ENCODE measurements around the gene POP5. TPM values are rescaled to one million over a fixed set of nuclear protein-coding genes. Genes with fewer than 3 reads are reported as not detected.

The POP5 gene
- total and polyA plus RNA-seq, 2 experiments from 2014 or later = 52.4 to 140 TPM

- Histone ChIP-seq H3K4me1 (ENCODE audit: insufficient read depth) (peaks cover 5% of the 10 kb centered on the region), H3K4me3 (peak overlapping the region; percentile 76), H3F3A (replicated peaks; ENCODE audit: low read depth) (peaks cover 20% of the 10 kb centered on the region), H3K79me2 (replicated peaks; ENCODE audit: insufficient read depth) (peaks cover 10% of the 10 kb centered on the region; the same call in 1 of the 2 replicates), H3K27me3 (ENCODE audit: insufficient read depth) (peaks cover 13% of the 10 kb centered on the region; the same call in 1 of the 2 replicates), H2AFZ (peak overlapping the region; percentile 44; the same call in 1 of the 2 replicates), H3K4me2 (peak overlapping the region; percentile 80), H3K36me3 (ENCODE audit: insufficient read depth) (peaks cover 19% of the 10 kb centered on the region), H4K20me1 (replicated peaks; ENCODE audit: insufficient read depth) (no peaks in the 10 kb centered on the region; the same call in 1 of the 2 replicates), H3K9me2 (ENCODE audit: insufficient read depth) (no peaks in the 10 kb centered on the region), H3K27ac (ENCODE audit: low read depth) (no peak overlapping the region)
- H3K27ac Mint-ChIP-seq = no peak overlapping the region
- TF ChIP-seq CREB1 (CRISPR knock-in tag; IDR thresholded peaks at IDR 0.05; ENCODE audit: low read depth) (peak; percentile 63), STAT1 (IDR thresholded peaks at IDR 0.05; ENCODE audit: unreplicated experiment) (no peak)
- H3K4me3 Mint-ChIP-seq = peak overlapping the region; percentile 100
- H3K36me3 Mint-ChIP-seq (ENCODE audit: low read depth) = peaks cover 36% of the 10 kb centered on the region
- H3K9me3 Mint-ChIP-seq = no peaks in the 10 kb centered on the region
- peaks cover 24% of the 10 kb centered on the region for H3K27me3 Mint-ChIP-seq (ENCODE audit: insufficient read depth, low read depth, poor library complexity)
- ATAC-seq (no peak), DNase-seq (ENCODE audit: low spot score) (no peak)
- H3K4me1 Mint-ChIP-seq = peaks cover 11% of the 10 kb centered on the region
These were observed 796 bp upstream of the POP5 start for GRCh38 chr12:120581998-120582397.

GRCh38 chr12:120579179-120579578 is 2.0 kb downstream of the POP5 start:
- Histone ChIP-seq H3K4me2 (no peak overlapping the region), H4K20me1 (replicated peaks; ENCODE audit: insufficient read depth) (no peaks in the 10 kb centered on the region; the same call in none of the 2 replicates), H3F3A (replicated peaks; ENCODE audit: low read depth) (peaks cover 31% of the 10 kb centered on the region), H3K36me3 (ENCODE audit: insufficient read depth) (peaks cover 44% of the 10 kb centered on the region), H2AFZ (no peak overlapping the region), H3K4me3 (no peak overlapping the region), H3K79me2 (replicated peaks; ENCODE audit: insufficient read depth) (peaks cover 10% of the 10 kb centered on the region; the same call in 1 of the 2 replicates), H3K4me1 (ENCODE audit: insufficient read depth) (peaks cover 5% of the 10 kb centered on the region), H3K27me3 (ENCODE audit: insufficient read depth) (peaks cover 5% of the 10 kb centered on the region; the same call in 1 of the 2 replicates), H3K27ac (ENCODE audit: low read depth) (no peak overlapping the region), H3K9me2 (ENCODE audit: insufficient read depth) (no peaks in the 10 kb centered on the region)
- Mint-ChIP-seq H3K36me3 (ENCODE audit: low read depth) (peaks cover 64% of the 10 kb centered on the region), H3K4me3 (no peak overlapping the region), H3K4me1 (peaks cover 11% of the 10 kb centered on the region; the same call in 2 of the 3 replicates), H3K27ac (no peak overlapping the region), H3K27me3 (ENCODE audit: insufficient read depth, low read depth, poor library complexity) (peaks cover 17% of the 10 kb centered on the region), H3K9me3 (no peaks in the 10 kb centered on the region)
- ATAC-seq (no peak), DNase-seq (ENCODE audit: low spot score) (no peak)
- no peak for TF ChIP-seq JUNB (IDR thresholded peaks at IDR 0.05; ENCODE audit: unreplicated experiment)
- TF ChIP-seq CREB1 (CRISPR knock-in tag; IDR thresholded peaks at IDR 0.05; ENCODE audit: low read depth) = no peak
- no peak for TF ChIP-seq ZNF462 (CRISPR knock-in tag; IDR thresholded peaks at IDR 0.05)
- no peak for TF ChIP-seq ZNF331 (CRISPR knock-in tag; IDR thresholded peaks at IDR 0.05; ENCODE audit: low read depth)
- no peak for TF ChIP-seq EZH2 (IDR thresholded peaks at IDR 0.05; ENCODE audit: low read depth, unreplicated experiment)
- no peak for TF ChIP-seq STAT1 (IDR thresholded peaks at IDR 0.05; ENCODE audit: unreplicated experiment)
- TF ChIP-seq ETS1 (IDR thresholded peaks at IDR 0.05) = no peak
- TF ChIP-seq EZH2phosphoT487 (IDR thresholded peaks at IDR 0.05; ENCODE audit: unreplicated experiment) = no peak
